Activated CD4-positive, alpha-beta T cell treated with anti-CD3 and anti-CD28 coated beads for 1 hour (primary cell): ENCODE measurements around the gene PDLIM7.

ENCODE experiments used
- DNase-seq: peaks from one replicate; pipeline ENCODE4 v3.0.0-alpha.2; 2020

The PDLIM7 gene

GRCh38 chr5:177504086-177505056, 7.0 kb upstream of the PDLIM7 start:
- no peak for DNase-seq

- no peak for DNase-seq
Measured at GRCh38 chr5:177503351-177504085, 6.1 kb upstream of the PDLIM7 start.

- DNase-seq, result no peak
Measured at GRCh38 chr5:177502886-177503285, 5.5 kb upstream of the PDLIM7 start.

GRCh38 chr5:177501874-177502678, 4.7 kb upstream of the PDLIM7 start:
- DNase-seq, result no peak

GRCh38 chr5:177500685-177501522, 3.5 kb upstream of the PDLIM7 start:
- peak; percentile 76 for DNase-seq

GRCh38 chr5:177499842-177500241, 2.4 kb upstream of the PDLIM7 start:
- no peak for DNase-seq

- DNase-seq, result no peak
Measured at GRCh38 chr5:177498013-177498787, 796 bp upstream of the PDLIM7 start.

GRCh38 chr5:177496727-177497291, 595 bp downstream of the PDLIM7 start:
- no peak for DNase-seq

- DNase-seq, result no peak
Measured at GRCh38 chr5:177496070-177496726, 1.2 kb downstream of the PDLIM7 start.

GRCh38 chr5:177495243-177496060, 2.0 kb downstream of the PDLIM7 start:
- no peak for DNase-seq

GRCh38 chr5:177494346-177495195, 2.8 kb downstream of the PDLIM7 start:
- no peak for DNase-seq

- DNase-seq, result no peak
Measured at GRCh38 chr5:177493795-177494345, 3.5 kb downstream of the PDLIM7 start.

- DNase-seq, result no peak
Measured at GRCh38 chr5:177492841-177493240, 4.6 kb downstream of the PDLIM7 start.

GRCh38 chr5:177491983-177492746, 5.2 kb downstream of the PDLIM7 start:
- no peak for DNase-seq

- DNase-seq, result no peak
Measured at GRCh38 chr5:177491429-177491945, 5.9 kb downstream of the PDLIM7 start.

- DNase-seq, result no peak
Measured at GRCh38 chr5:177490992-177491391, 6.4 kb downstream of the PDLIM7 start.
